ENCODE results near the gene IGSF8. TPM values are rescaled to one million over a fixed set of nuclear protein-coding genes. Genes with fewer than 3 reads are reported as not detected.

IGSF8 gene
- total and polyA plus RNA-seq, 4 donors, result 23.5 to 39.5 (median 26.8) TPM

GRCh38 chr1:160064164-160064563, 34.3 kb downstream of the IGSF8 start:
- TF ChIP-seq CTCF (IDR thresholded peaks at IDR 0.05; ENCODE audit: control extremely low read depth, extremely low read depth), result no peak
- H3K9me3 ChIP-seq (ENCODE audit: control insufficient read depth in 4 of 4, insufficient read depth in 3 of 4, low read length in 3 of 4), result no peaks in the 10 kb centered on the region
- no peak overlapping the region for H3K9ac ChIP-seq (ENCODE audit: insufficient read depth in 1 of 2, low read length in 2 of 2)
- ATAC-seq (ENCODE audit: insufficient read depth, low FRiP score) (no peak), DNase-seq (no peak)
- no peak overlapping the region for H3K27ac ChIP-seq (ENCODE audit: low read depth in 1 of 2, low read length in 1 of 2)
- peaks cover 0 to 4% (median 0%) of the 10 kb centered on the region in 5 donors for H3K4me1 ChIP-seq (ENCODE audit: control insufficient read depth in 5 of 5, insufficient read depth in 5 of 5, low read length in 5 of 5)
- 87 to 93% methylated on average over 3 of the region's 3 CpGs for WGBS, 2 donors
- no peaks in the 10 kb centered on the region for H3K36me3 ChIP-seq (ENCODE audit: control insufficient read depth in 4 of 4, insufficient read depth in 4 of 4, low read length in 4 of 4)
- no peak overlapping the region for H3K4me3 ChIP-seq
- H3K27me3 ChIP-seq (ENCODE audit: control insufficient read depth in 3 of 3, insufficient read depth in 3 of 3, low read length in 2 of 3), result peaks cover 0 to 6% (median 0%) of the 10 kb centered on the region in 3 donors

GRCh38 chr1:160063176-160063575, 35.2 kb downstream of the IGSF8 start:
- Histone ChIP-seq H3K9ac (ENCODE audit: insufficient read depth in 1 of 2, low read length in 2 of 2) (no peak overlapping the region), H3K27me3 (ENCODE audit: control insufficient read depth in 3 of 3, insufficient read depth in 3 of 3, low read length in 2 of 3) (peaks cover 0 to 4% (median 0%) of the 10 kb centered on the region in 3 donors), H3K9me3 (ENCODE audit: control insufficient read depth in 4 of 4, insufficient read depth in 3 of 4, low read length in 3 of 4) (no peaks in the 10 kb centered on the region), H3K4me1 (ENCODE audit: control insufficient read depth in 5 of 5, insufficient read depth in 5 of 5, low read length in 5 of 5) (peaks cover 0 to 4% (median 0%) of the 10 kb centered on the region in 5 donors), H3K4me3 (no peak overlapping the region), H3K27ac (ENCODE audit: low read depth in 1 of 2, low read length in 1 of 2) (no peak overlapping the region), H3K36me3 (ENCODE audit: control insufficient read depth in 4 of 4, insufficient read depth in 4 of 4, low read length in 4 of 4) (no peaks in the 10 kb centered on the region)
- ATAC-seq (ENCODE audit: insufficient read depth, low FRiP score) (no peak), DNase-seq (no peak)
- no peak for TF ChIP-seq CTCF (IDR thresholded peaks at IDR 0.05; ENCODE audit: control extremely low read depth, extremely low read depth)
- 78 to 95% methylated on average over 5 of the region's 5 CpGs for WGBS, 2 donors

- Histone ChIP-seq H3K4me3 (no peak overlapping the region), H3K4me1 (ENCODE audit: control insufficient read depth in 5 of 5, insufficient read depth in 5 of 5, low read length in 5 of 5) (peaks cover 0 to 2% (median 0%) of the 10 kb centered on the region in 5 donors), H3K36me3 (ENCODE audit: control insufficient read depth in 4 of 4, insufficient read depth in 4 of 4, low read length in 4 of 4) (no peaks in the 10 kb centered on the region), H3K9me3 (ENCODE audit: control insufficient read depth in 4 of 4, insufficient read depth in 3 of 4, low read length in 3 of 4) (no peaks in the 10 kb centered on the region), H3K27me3 (ENCODE audit: control insufficient read depth in 3 of 3, insufficient read depth in 3 of 3, low read length in 2 of 3) (peaks cover 0 to 4% (median 0%) of the 10 kb centered on the region in 3 donors), H3K27ac (ENCODE audit: low read depth in 1 of 2, low read length in 1 of 2) (no peak overlapping the region), H3K9ac (ENCODE audit: insufficient read depth in 1 of 2, low read length in 2 of 2) (no peak overlapping the region)
- 69 to 90% methylated on average over 6 of the region's 6 CpGs for WGBS, 2 donors
- no peak for DNase-seq
- no peak for ATAC-seq (ENCODE audit: insufficient read depth, low FRiP score)
- no peak for TF ChIP-seq CTCF (IDR thresholded peaks at IDR 0.05; ENCODE audit: control extremely low read depth, extremely low read depth)
These were observed 36.2 kb downstream of the IGSF8 start for GRCh38 chr1:160062230-160062532.

Measured in lung (tissue), 12 donors.